ENCODE data around the gene BST2.

DNA sequence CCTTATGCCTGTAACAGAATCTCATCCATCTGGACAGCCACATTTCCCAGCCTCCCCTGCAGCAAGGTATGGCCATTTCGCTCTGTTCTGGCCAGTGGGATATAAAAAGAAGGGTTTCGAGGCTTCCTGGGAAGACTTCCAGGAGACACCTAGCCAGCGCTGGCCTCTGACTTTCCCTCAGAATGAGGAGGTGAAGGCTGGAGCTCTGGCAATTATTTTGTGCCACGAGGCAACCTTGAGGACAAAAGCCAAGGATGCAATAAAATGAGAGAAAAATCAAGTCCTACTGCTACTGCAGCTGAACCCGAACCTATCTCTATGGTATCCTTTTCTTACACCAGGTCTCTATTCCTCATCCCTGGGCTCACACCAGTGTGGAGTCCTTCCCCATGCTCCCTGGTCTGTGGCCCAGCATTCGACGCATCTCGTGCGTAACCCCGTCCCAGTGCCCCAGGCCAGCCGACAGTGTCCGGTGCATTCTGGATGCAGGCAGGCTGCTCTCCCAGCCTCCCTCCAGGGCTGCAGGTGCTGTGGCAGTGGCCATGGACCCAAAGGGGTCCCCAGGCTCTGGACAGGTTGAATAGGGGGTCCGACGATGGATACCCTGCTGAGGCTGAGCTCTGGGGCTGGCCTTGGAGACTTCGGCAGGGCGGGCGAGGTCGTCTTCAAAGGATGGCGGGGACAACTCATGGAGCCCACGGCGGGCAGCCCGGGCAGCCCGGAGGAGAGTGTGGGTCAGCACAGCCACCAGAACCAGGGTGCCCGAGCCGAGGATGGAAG lies 30.9 kb upstream of the BST2 start:
- TF ChIP-seq CTCF (IDR thresholded peaks at IDR 0.05) (no peak), ZFX (IDR thresholded peaks at IDR 0.05; ENCODE audit: borderline replicate concordance) (no peak)
